GM12878 (cell line): ENCODE results near the gene SIRPD. TPM values are rescaled to one million over a fixed set of nuclear protein-coding genes. Genes with fewer than 3 reads are reported as not detected.

Experiments used
- ATAC-seq: fragments of 200-7000 bp; cut with Tn5 transposase; 3 replicates; pipeline ENCODE4 v1.9.1; 2020; ENCODE audit warnings: mild to moderate bottlenecking, moderate library complexity
- BruUV-seq: library from RNA; stranded (reverse); fragments of 400-500 nt; replicated peaks from 2 replicates; lab custom pipeline; 2021; lab: Mats Ljungman, UMichigan
- CTCF ChIA-PET: fragments of 300-600 bp; sonication (Branson Sonifier 250); formaldehyde crosslinking; extraction: SDS; loops from one replicate; lab custom pipeline; 2021; ENCODE audit warnings: inconsistent platforms; lab: Yijun Ruan, JAX
- POLR2A ChIA-PET: fragments of 350-600 bp; formaldehyde crosslinking; extraction: SDS; loops from one replicate; lab custom pipeline; 2021; ENCODE audit warnings: inconsistent platforms; lab: Charles Lee
- RAD21 ChIA-PET: fragments of 300-600 bp; sonication (Branson Sonifier 250); formaldehyde crosslinking; loops from one replicate; lab custom pipeline; 2023; ENCODE audit warnings: antibody characterized with exemption; ENCODE audit not compliant: unreplicated experiment; lab: Charles Lee
- SMC1A ChIA-PET: fragments of 300-600 bp; sonication (Branson Sonifier 250); formaldehyde crosslinking; loops from one replicate; lab custom pipeline; 2023; ENCODE audit not compliant: unreplicated experiment, uncharacterized antibody; lab: Charles Lee
- DNase-seq: peaks from one replicate; pipeline ENCODE4 v3.0.0-alpha.2; 2011; ENCODE audit warnings: low read depth, low spot score
- FAIRE-seq: peaks from 3 replicates; lab custom pipeline; 2011; peaks lifted over from hg19 to GRCh38; lab: Jason Lieb, UNC
- H2AFZ ChIP-seq: 2 replicates; pipeline ENCODE4 v1.6.0; 2011; ENCODE audit warnings: low read depth, low read length, control low read depth; ENCODE audit not compliant: control insufficient read depth
- H3K27ac ChIP-seq: 2 replicates; pipeline ENCODE4 v1.5.1; 2011; ENCODE audit warnings: control low read depth; ENCODE audit not compliant: control insufficient read depth, insufficient read depth
- H3K27me3 ChIP-seq, 2 experiments: replicated peaks in 1 of 2; 2 replicates each; pipeline versions ENCODE4 v1.6.0 to v1.6.1; 2011; ENCODE audit warnings: low read length in 1 of 2; ENCODE audit not compliant: control insufficient read depth in 2 of 2, insufficient read depth in 2 of 2
- H3K36me3 ChIP-seq, 2 experiments: 2 replicates each; pipeline ENCODE4 v1.5.1; 2011; ENCODE audit warnings: low read length in 1 of 2; ENCODE audit not compliant: control insufficient read depth in 2 of 2, insufficient read depth in 2 of 2
- H3K4me1 ChIP-seq: 2 replicates; pipeline ENCODE4 v1.6.1; 2011; ENCODE audit warnings: mild to moderate bottlenecking, low read length, moderate library complexity, mixed read lengths; ENCODE audit not compliant: control insufficient read depth, insufficient read depth
- H3K4me2 ChIP-seq: 2 replicates; pipeline ENCODE4 v1.6.0; 2011; ENCODE audit warnings: control low read depth; ENCODE audit not compliant: control insufficient read depth, insufficient read depth
- H3K4me3 ChIP-seq: fragments of 200-600 bp; sonication (generic); 2 replicates; pipeline ENCODE4 v1.5.1; 2016
- H3K79me2 ChIP-seq: 2 replicates; pipeline ENCODE4 v1.6.0; 2011; ENCODE audit warnings: low read length; ENCODE audit not compliant: control insufficient read depth, insufficient read depth
- H3K9ac ChIP-seq: 2 replicates; pipeline ENCODE4 v1.8.0; 2011; ENCODE audit warnings: low read length, control low read depth, mixed read lengths; ENCODE audit not compliant: control insufficient read depth, insufficient read depth
- H3K9me3 ChIP-seq: replicated peaks from 3 replicates; pipeline ENCODE4 v1.5.1; 2011; ENCODE audit warnings: mild to moderate bottlenecking, low read length; ENCODE audit not compliant: control insufficient read depth, insufficient read depth
- H4K20me1 ChIP-seq: 2 replicates; pipeline ENCODE4 v1.6.0; 2011; ENCODE audit not compliant: control insufficient read depth, insufficient read depth
- BCL3 ChIP-seq: IDR thresholded peaks from 2 replicates; pipeline ENCODE4 v1.6.1; 2011; ENCODE audit warnings: borderline replicate concordance, low read depth, mild to moderate bottlenecking, moderate library complexity, low read length; ENCODE audit not compliant: insufficient read depth, poor library complexity, severe bottlenecking
- CREB1 ChIP-seq: IDR thresholded peaks from 2 replicates; pipeline ENCODE4 v1.6.1; 2012; ENCODE audit warnings: low read depth, mild to moderate bottlenecking, inconsistent platforms
- FOXM1 ChIP-seq: IDR thresholded peaks from 2 replicates; pipeline ENCODE4 v1.6.1; 2012; ENCODE audit warnings: low read depth, mild to moderate bottlenecking, inconsistent platforms, low read length, moderate library complexity
- HCFC1 ChIP-seq: fragments of 150-350 bp; IDR thresholded peaks from 2 replicates; pipeline ENCODE4 v1.6.1; 2014; ENCODE audit warnings: low read length
- NR2F1 ChIP-seq: fragments of 450-650 bp; conservative IDR thresholded peaks from 2 replicates; pipeline ENCODE4 v1.6.1; 2017; ENCODE audit warnings: mild to moderate bottlenecking
- POU2F2 ChIP-seq: IDR thresholded peaks from 3 replicates; pipeline ENCODE4 v1.6.1; 2011; ENCODE audit warnings: low read depth, mild to moderate bottlenecking, low read length, borderline replicate concordance
- SMARCA5 ChIP-seq: fragments of 450-650 bp; IDR thresholded peaks from 2 replicates; pipeline ENCODE4 v1.6.1; 2017; ENCODE audit warnings: mild to moderate bottlenecking
- SRF ChIP-seq, 2 experiments: IDR thresholded peaks; 2 replicates each; pipeline ENCODE4 v1.6.1; 2011; ENCODE audit warnings: low read depth in 2 of 2, low read length in 2 of 2, mild to moderate bottlenecking in 1 of 2, moderate library complexity in 1 of 2
- ZBTB33 ChIP-seq: fragments of 450-650 bp; IDR thresholded peaks from 2 replicates; pipeline ENCODE4 v1.6.1; 2017; ENCODE audit warnings: mild to moderate bottlenecking
- ZNF274 ChIP-seq: IDR thresholded peaks from one replicate; pipeline ENCODE4 v1.8.0; 2011; ENCODE audit not compliant: insufficient read length, insufficient read depth
- WGBS: methylation state at CpG from one replicate; pipeline ENCODE4 v1.1.6; 2016; ENCODE audit warnings: low lambda C conversion rate; ENCODE audit not compliant: insufficient replicate concordance, insufficient coverage; ENCODE audit errors: missing lambda C conversion rate; 5-methylcytosine and 5-hydroxymethylcytosine counted together
- in situ Hi-C: fragments of 300-500 bp; cut with MboI; formaldehyde crosslinking; loops from 9 replicates; pipeline ENCODE4 v1.14.3; 2018; ENCODE audit warnings: mixed read lengths
- intact Hi-C: fragments of 100-400 bp; cut with micrococcal nuclease; formaldehyde crosslinking; loops from one replicate; pipeline ENCODE4 v1.14.2; 2022; ENCODE audit not compliant: unreplicated experiment
- polyA plus RNA-seq, 11 experiments: library from polyadenylated mRNA; depleted of rRNA in 4 of 11; unstranded in 6 of 11; stranded (reverse) in 5 of 11; fragments of >200 nt; fragmentation: Nextera tagmentation in 4 of 11; fragmentation: Illumina TruSeq in 1 of 11; extraction: Ambion mirVana in 4 of 11; extraction: Trizol in 1 of 11; gene quantifications; 1 replicate in 1 of 11; 2 replicates in 10 of 11; pipeline versions ENCODE4 v1.2.1 to v1.2.3, GENCODE V29; 2011 to 2016; ENCODE audit warnings: inconsistent platforms in 2 of 11, missing spikeins in 2 of 11, low read depth in 1 of 11
- total RNA-seq, 4 experiments: library from RNA; depleted of rRNA in 3 of 4; stranded (reverse); fragments of >200 nt in 3 of 4; fragmentation: Illumina TruSeq in 1 of 4; extraction: Trizol in 1 of 4; gene quantifications; 2 replicates each; pipeline versions ENCODE4 v1.2.1 to v1.2.3, GENCODE V29; 2013 to 2021
- TF ChIP-seq, protein P1 (sequence below): IDR thresholded peaks from 2 replicates; pipeline ENCODE4 v1.6.1; 2011; ENCODE audit warnings: borderline replicate concordance, low read depth, mild to moderate bottlenecking, moderate library complexity, mixed read lengths, low read length; ENCODE audit not compliant: insufficient read depth; ENCODE audit errors: extremely low read length
- TF ChIP-seq, protein P2 (sequence below): fragments of 450-650 bp; IDR thresholded peaks from 2 replicates; pipeline ENCODE4 v1.6.1; 2017; ENCODE audit warnings: borderline replicate concordance
- TF ChIP-seq, protein P3 (sequence below): fragments of 450-650 bp; IDR thresholded peaks from 2 replicates; pipeline ENCODE4 v1.6.1; 2018; ENCODE audit warnings: borderline replicate concordance, mild to moderate bottlenecking; ENCODE audit not compliant: partially characterized antibody

Gene SIRPD
- total and polyA plus RNA-seq, 10 of the 15 experiments (the other 5 are each of a cell fraction or from before 2014, with no cell fraction given), result 0.10 to 1.6 (median 0.88) TPM

GRCh38 chr20:1587781-1588532 is 30.5 kb upstream of the SIRPD start (continued):
- TF ChIP-seq ZBTB33 (no peak), FOXM1 (no peak), ZNF274 (no peak), SRF (IDR thresholded peaks at IDR 0.05; ENCODE audit: low read depth in 2 of 2, low read length in 2 of 2) (no peak)
- TF ChIP-seq, protein P1, sequence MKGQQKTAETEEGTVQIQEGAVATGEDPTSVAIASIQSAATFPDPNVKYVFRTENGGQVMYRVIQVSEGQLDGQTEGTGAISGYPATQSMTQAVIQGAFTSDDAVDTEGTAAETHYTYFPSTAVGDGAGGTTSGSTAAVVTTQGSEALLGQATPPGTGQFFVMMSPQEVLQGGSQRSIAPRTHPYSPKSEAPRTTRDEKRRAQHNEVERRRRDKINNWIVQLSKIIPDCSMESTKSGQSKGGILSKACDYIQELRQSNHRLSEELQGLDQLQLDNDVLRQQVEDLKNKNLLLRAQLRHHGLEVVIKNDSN, result no peak

GRCh38 chr20:1579488-1579887 is 22.0 kb upstream of the SIRPD start:
- RAD21 ChIA-PET, result interaction anchor here (1.0 kb wide), 1 partner anchor 155 kb away, joined by 4 read pairs; no protein-coding TSS in a partner anchor
- intact Hi-C loops, result loop anchor here (1.0 kb wide), 1 partner anchor 35 kb away; no protein-coding TSS in a partner anchor
- no peak for TF ChIP-seq HCFC1
- TF ChIP-seq, protein P2, sequence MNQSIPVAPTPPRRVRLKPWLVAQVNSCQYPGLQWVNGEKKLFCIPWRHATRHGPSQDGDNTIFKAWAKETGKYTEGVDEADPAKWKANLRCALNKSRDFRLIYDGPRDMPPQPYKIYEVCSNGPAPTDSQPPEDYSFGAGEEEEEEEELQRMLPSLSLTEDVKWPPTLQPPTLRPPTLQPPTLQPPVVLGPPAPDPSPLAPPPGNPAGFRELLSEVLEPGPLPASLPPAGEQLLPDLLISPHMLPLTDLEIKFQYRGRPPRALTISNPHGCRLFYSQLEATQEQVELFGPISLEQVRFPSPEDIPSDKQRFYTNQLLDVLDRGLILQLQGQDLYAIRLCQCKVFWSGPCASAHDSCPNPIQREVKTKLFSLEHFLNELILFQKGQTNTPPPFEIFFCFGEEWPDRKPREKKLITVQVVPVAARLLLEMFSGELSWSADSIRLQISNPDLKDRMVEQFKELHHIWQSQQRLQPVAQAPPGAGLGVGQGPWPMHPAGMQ, result no peak
- TF ChIP-seq CREB1, result no peak
- no peak for TF ChIP-seq NR2F1
- no peak for TF ChIP-seq POU2F2
- TF ChIP-seq, protein P3, sequence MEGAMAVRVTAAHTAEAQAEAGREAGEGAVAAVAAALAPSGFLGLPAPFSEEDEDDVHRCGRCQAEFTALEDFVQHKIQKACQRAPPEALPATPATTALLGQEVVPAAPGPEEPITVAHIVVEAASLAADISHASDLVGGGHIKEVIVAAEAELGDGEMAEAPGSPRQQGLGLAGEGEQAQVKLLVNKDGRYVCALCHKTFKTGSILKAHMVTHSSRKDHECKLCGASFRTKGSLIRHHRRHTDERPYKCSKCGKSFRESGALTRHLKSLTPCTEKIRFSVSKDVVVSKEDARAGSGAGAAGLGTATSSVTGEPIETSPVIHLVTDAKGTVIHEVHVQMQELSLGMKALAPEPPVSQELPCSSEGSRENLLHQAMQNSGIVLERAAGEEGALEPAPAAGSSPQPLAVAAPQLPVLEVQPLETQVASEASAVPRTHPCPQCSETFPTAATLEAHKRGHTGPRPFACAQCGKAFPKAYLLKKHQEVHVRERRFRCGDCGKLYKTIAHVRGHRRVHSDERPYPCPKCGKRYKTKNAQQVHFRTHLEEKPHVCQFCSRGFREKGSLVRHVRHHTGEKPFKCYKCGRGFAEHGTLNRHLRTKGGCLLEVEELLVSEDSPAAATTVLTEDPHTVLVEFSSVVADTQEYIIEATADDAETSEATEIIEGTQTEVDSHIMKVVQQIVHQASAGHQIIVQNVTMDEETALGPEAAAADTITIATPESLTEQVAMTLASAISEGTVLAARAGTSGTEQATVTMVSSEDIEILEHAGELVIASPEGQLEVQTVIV, result no peak
- no peak for TF ChIP-seq BCL3
- no peak for TF ChIP-seq SMARCA5

More at GRCh38 chr20:1579488-1579887, 22.0 kb upstream of the SIRPD start:
- Histone ChIP-seq H3K27ac (no peak overlapping the region), H3K4me2 (no peak overlapping the region), H3K36me3 (no peaks in the 10 kb centered on the region), H3K9me3 (no peaks in the 10 kb centered on the region), H4K20me1 (no peaks in the 10 kb centered on the region), H3K27me3 (no peaks in the 10 kb centered on the region), H2AFZ (no peak overlapping the region), H3K4me1 (no peaks in the 10 kb centered on the region), H3K9ac (no peak overlapping the region), H3K4me3 (no peak overlapping the region), H3K79me2 (no peaks in the 10 kb centered on the region)
- SMC1A ChIA-PET, result interaction anchor here (0.8 to 1.7 kb wide), 4 partner anchors 36 to 52 kb away, joined by 3 to 5 read pairs (median 4); no protein-coding TSS in a partner anchor
- ATAC-seq (no peak), DNase-seq (no peak), FAIRE-seq (no peak)
- in situ Hi-C loops, result loop anchor here (5.0 kb wide), 1 partner anchor 38 kb away; no protein-coding TSS in a partner anchor
- CTCF ChIA-PET, result interaction anchor here (1.6 kb wide), 1 partner anchor 69 kb away, joined by 4 read pairs; no protein-coding TSS in a partner anchor
- POLR2A ChIA-PET, result no interaction called here
- 58% methylated on average over 6 of the region's 6 CpGs for WGBS
- no TSS peak for BruUV-seq
